ENCODE data around the gene CHURC1.

GRCh38 chr14:64937821-64938193 is 23.6 kb downstream of the CHURC1 start:
- TF ChIP-seq EZH2 (IDR thresholded peaks at IDR 0.05; ENCODE audit: insufficient read depth, poor library complexity, severe bottlenecking), result no peak
- no peak for TF ChIP-seq EZH2phosphoT487 (IDR thresholded peaks at IDR 0.05; ENCODE audit: insufficient read depth, low read depth)

Measured in GM23248 (cell line).